ENCODE measurements around the gene TTC12.

The TTC12 gene

GRCh38 chr11:113332023-113332422, 17.6 kb downstream of the TTC12 start:
- no peaks in the 10 kb centered on the region for H3K9me3 ChIP-seq (ENCODE audit: low read length)
- H3K27ac ChIP-seq (ENCODE audit: low read depth, low read length): no peak overlapping the region
- H3K4me3 ChIP-seq (ENCODE audit: low read depth in 1 of 2, low read length in 2 of 2): no peak overlapping the region
- peaks cover 62% of the 10 kb centered on the region for H3K36me3 ChIP-seq (ENCODE audit: insufficient read depth, low read length)
- H3K9ac ChIP-seq (ENCODE audit: low read length): no peak overlapping the region
- H3K27me3 ChIP-seq (ENCODE audit: control insufficient read depth in 1 of 2, insufficient read depth in 2 of 2, low read length in 2 of 2): no peaks in the 10 kb centered on the region
- H3K4me1 ChIP-seq (ENCODE audit: insufficient read depth, low read length): no peaks in the 10 kb centered on the region

DNA sequence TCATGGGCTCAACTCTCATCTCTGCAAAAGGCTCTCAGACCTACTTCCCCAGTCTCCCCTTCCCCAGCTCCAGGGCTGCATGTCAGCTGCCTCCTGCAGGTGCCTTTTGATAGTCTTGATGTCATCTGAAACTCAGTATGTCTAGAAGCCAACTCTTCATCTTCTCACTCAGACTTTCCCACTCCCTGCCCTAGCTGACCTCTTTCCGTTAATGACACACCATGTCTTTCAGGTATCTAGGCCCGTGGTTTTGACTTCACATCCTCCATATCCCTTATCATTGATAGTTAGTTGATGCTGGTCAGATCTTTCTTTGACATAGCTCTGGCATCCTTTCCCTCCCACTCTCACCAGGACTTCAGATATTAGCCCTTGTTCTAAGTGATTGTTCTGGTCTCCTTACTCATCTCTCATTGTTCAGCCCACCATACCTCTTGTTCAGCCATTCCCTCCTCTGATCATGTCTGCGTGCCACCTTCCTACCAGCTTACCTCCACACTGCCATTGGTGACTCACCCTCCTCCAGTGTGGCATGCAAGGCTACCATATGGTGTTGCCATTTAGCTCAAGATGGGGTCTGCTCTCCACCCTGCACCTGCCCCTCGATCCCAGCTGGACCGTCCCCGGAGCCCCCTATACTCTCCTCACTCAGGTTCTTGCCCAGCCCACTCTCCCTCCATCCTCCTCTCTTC, 18.4 kb downstream of the TTC12 start:
- Histone ChIP-seq H3K9ac (ENCODE audit: low read length) (no peak overlapping the region), H3K27ac (ENCODE audit: low read depth, low read length) (no peak overlapping the region), H3K36me3 (ENCODE audit: insufficient read depth, low read length) (peaks cover 58% of the 10 kb centered on the region)

DNA sequence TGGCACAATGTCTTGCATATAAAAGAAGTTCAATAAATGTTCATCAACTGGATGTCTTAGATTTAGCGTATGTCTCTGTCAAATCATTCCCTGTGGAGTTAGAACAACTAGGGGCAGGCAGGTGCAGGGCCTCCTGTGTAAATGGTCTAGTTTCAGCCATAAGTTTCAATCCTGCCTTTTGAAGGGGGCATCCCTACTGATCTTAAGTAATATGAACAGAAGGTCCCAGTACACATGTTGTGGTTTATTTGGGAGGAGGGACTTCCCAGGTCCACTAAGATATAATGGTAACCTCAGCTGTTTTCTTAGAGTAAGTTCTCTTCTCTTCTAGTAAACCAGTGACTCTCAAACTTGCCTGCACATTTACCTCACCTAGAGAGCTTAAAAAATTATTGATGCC, 19.8 kb downstream of the TTC12 start:
- Histone ChIP-seq H3K36me3 (ENCODE audit: insufficient read depth, low read length) (peaks cover 59% of the 10 kb centered on the region), H3K27ac (ENCODE audit: low read depth, low read length) (no peak overlapping the region), H3K4me1 (ENCODE audit: insufficient read depth, low read length) (no peaks in the 10 kb centered on the region), H3K4me3 (ENCODE audit: low read depth in 1 of 2, low read length in 2 of 2) (no peak overlapping the region), H3K9ac (ENCODE audit: low read length) (no peak overlapping the region), H3K9me3 (ENCODE audit: low read length) (no peaks in the 10 kb centered on the region), H3K27me3 (ENCODE audit: control insufficient read depth in 1 of 2, insufficient read depth in 2 of 2, low read length in 2 of 2) (no peaks in the 10 kb centered on the region)

More for the DNA sequence above, 18.4 kb downstream of the TTC12 start:
- Histone ChIP-seq H3K4me1 (ENCODE audit: insufficient read depth, low read length) (no peaks in the 10 kb centered on the region), H3K4me3 (ENCODE audit: low read depth in 1 of 2, low read length in 2 of 2) (no peak overlapping the region), H3K27me3 (ENCODE audit: control insufficient read depth in 1 of 2, insufficient read depth in 2 of 2, low read length in 2 of 2) (no peaks in the 10 kb centered on the region), H3K9me3 (ENCODE audit: low read length) (no peaks in the 10 kb centered on the region)

DNA sequence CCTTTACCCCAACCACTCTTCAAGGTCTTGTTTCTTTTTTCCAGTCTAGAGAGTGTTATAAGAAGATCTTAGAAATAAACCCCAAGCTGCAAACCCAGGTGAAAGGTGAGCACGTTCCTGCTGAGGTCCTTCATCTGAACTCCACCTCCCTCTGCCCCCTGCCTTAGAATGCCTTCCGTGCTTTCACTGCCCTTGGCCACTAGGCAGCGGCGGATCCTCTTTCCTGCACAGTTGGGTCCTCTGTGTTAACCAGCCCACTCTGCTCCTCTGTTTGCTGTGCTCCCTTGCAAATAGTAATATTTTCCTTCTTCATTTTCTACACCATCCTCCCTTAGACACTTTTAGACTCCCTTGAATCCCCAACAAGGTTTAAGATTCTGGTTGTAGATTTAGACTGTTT, 24.3 kb downstream of the TTC12 start:
- peaks cover 45% of the 10 kb centered on the region for H3K36me3 ChIP-seq (ENCODE audit: insufficient read depth, low read length)

GRCh38 chr11:113339929-113340589, 25.7 kb downstream of the TTC12 start:
- Histone ChIP-seq H3K9me3 (ENCODE audit: low read length) (no peaks in the 10 kb centered on the region), H3K36me3 (ENCODE audit: insufficient read depth, low read length) (peaks cover 49% of the 10 kb centered on the region), H3K27me3 (ENCODE audit: control insufficient read depth in 1 of 2, insufficient read depth in 2 of 2, low read length in 2 of 2) (no peaks in the 10 kb centered on the region), H3K27ac (ENCODE audit: low read depth, low read length) (no peak overlapping the region), H3K4me3 (ENCODE audit: low read depth in 1 of 2, low read length in 2 of 2) (no peak overlapping the region), H3K9ac (ENCODE audit: low read length) (no peak overlapping the region), H3K4me1 (ENCODE audit: insufficient read depth, low read length) (no peaks in the 10 kb centered on the region)

More for the DNA sequence above, 24.3 kb downstream of the TTC12 start:
- H3K4me3 ChIP-seq (ENCODE audit: low read depth in 1 of 2, low read length in 2 of 2): no peak overlapping the region
- H3K4me1 ChIP-seq (ENCODE audit: insufficient read depth, low read length): no peaks in the 10 kb centered on the region
- H3K9ac ChIP-seq (ENCODE audit: low read length): no peak overlapping the region
- H3K9me3 ChIP-seq (ENCODE audit: low read length): no peaks in the 10 kb centered on the region
- H3K27ac ChIP-seq (ENCODE audit: low read depth, low read length): no peak overlapping the region
- no peaks in the 10 kb centered on the region for H3K27me3 ChIP-seq (ENCODE audit: control insufficient read depth in 1 of 2, insufficient read depth in 2 of 2, low read length in 2 of 2)

GRCh38 chr11:113341388-113342165, 27.2 kb downstream of the TTC12 start:
- Histone ChIP-seq H3K9ac (ENCODE audit: low read length) (no peak overlapping the region), H3K4me3 (ENCODE audit: low read depth in 1 of 2, low read length in 2 of 2) (no peak overlapping the region), H3K4me1 (ENCODE audit: insufficient read depth, low read length) (no peaks in the 10 kb centered on the region), H3K9me3 (ENCODE audit: low read length) (no peaks in the 10 kb centered on the region), H3K36me3 (ENCODE audit: insufficient read depth, low read length) (peaks cover 34% of the 10 kb centered on the region), H3K27me3 (ENCODE audit: control insufficient read depth in 1 of 2, insufficient read depth in 2 of 2, low read length in 2 of 2) (no peaks in the 10 kb centered on the region), H3K27ac (ENCODE audit: low read depth, low read length) (no peak overlapping the region)

DNA sequence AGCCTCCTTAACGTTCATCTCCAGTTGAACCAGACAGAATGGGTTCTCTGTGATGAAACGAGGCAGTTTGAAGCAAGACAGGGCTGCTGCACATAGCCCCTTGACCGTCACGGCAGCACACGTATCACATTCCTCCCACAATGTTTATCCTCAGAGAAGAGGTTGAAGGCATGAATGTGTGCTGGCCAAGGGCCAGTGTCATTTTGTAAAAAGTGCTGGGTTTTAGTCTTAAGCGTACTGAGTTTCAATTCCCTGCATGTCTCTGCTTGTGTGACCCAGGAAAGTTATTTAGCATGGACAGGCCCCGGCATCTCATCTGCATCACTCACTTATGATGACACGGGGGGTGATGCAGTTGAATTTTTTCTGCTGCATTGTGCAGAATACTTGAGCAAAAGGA, 31.6 kb downstream of the TTC12 start:
- Histone ChIP-seq H3K27ac (ENCODE audit: low read depth, low read length) (no peak overlapping the region), H3K4me3 (ENCODE audit: low read depth in 1 of 2, low read length in 2 of 2) (no peak overlapping the region), H3K9ac (ENCODE audit: low read length) (no peak overlapping the region), H3K4me1 (ENCODE audit: insufficient read depth, low read length) (no peaks in the 10 kb centered on the region), H3K36me3 (ENCODE audit: insufficient read depth, low read length) (peaks cover 18% of the 10 kb centered on the region), H3K27me3 (ENCODE audit: control insufficient read depth in 1 of 2, insufficient read depth in 2 of 2, low read length in 2 of 2) (no peaks in the 10 kb centered on the region), H3K9me3 (ENCODE audit: low read length) (no peaks in the 10 kb centered on the region)

DNA sequence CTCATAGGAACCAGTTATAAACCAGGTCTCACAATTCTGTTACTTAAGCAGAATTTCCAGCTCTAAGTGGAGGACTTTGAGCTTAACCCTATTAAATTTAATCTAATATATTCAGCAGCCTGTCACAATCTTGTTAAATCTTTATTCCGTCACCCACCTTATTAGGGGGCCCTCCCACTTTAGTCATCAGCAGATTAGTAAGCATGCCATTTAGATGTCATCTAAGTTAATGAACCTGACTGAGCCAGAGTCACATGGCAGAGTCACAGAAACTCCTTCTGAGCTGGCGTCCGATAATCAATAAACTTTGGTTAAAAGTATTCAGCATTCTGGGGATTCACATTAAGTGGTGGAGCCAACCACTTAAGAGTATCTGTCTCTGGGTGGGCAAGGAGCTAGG, 35.1 kb downstream of the TTC12 start:
- H3K9me3 ChIP-seq (ENCODE audit: low read length): no peaks in the 10 kb centered on the region
- H3K9ac ChIP-seq (ENCODE audit: low read length): no peak overlapping the region
- H3K4me3 ChIP-seq (ENCODE audit: low read depth in 1 of 2, low read length in 2 of 2): no peak overlapping the region
- no peak overlapping the region for H3K27ac ChIP-seq (ENCODE audit: low read depth, low read length)
- no peaks in the 10 kb centered on the region for H3K4me1 ChIP-seq (ENCODE audit: insufficient read depth, low read length)
- no peaks in the 10 kb centered on the region for H3K27me3 ChIP-seq (ENCODE audit: control insufficient read depth in 1 of 2, insufficient read depth in 2 of 2, low read length in 2 of 2)
- H3K36me3 ChIP-seq (ENCODE audit: insufficient read depth, low read length): peaks cover under 1% of the 10 kb centered on the region

DNA sequence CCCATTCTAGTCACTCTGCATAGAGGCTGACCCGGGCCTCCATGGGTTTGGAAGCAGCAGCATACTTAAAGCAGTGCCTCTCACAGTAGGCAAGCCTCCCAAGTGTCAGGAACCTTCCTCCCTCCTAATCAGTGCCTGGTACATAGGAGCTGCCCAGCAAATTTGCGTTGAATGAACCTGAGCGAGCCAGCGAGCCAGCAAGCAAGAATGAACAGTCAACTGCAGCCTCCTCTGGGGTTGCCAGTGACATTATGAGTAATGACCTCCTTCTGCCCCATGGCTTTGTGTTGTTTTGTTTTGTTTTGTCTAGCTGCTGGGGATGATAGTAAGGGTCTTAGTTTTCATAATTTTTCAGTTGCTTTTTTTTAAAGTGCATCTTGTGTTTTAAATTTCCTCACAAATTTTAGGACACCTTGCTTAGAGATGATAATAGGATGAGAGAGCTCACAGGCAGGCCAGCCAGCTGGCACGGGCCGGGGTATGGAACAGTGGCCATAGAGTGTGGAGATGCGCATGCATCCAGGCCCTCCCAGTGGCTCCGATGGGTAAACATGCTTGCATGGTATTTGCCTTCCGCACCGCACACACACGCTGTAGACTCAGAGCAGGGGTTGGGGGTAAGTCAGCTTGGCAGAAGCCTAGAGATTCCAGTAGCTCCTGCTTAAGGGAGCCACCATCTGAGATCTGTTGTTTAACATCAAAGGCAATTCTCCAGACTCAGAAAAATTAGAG, 36.1 kb downstream of the TTC12 start:
- Histone ChIP-seq H3K27ac (ENCODE audit: low read depth, low read length) (no peak overlapping the region), H3K27me3 (ENCODE audit: control insufficient read depth in 1 of 2, insufficient read depth in 2 of 2, low read length in 2 of 2) (no peaks in the 10 kb centered on the region), H3K4me3 (ENCODE audit: low read depth in 1 of 2, low read length in 2 of 2) (no peak overlapping the region), H3K4me1 (ENCODE audit: insufficient read depth, low read length) (no peaks in the 10 kb centered on the region), H3K36me3 (ENCODE audit: insufficient read depth, low read length) (no peaks in the 10 kb centered on the region), H3K9ac (ENCODE audit: low read length) (no peak overlapping the region), H3K9me3 (ENCODE audit: low read length) (no peaks in the 10 kb centered on the region)

DNA sequence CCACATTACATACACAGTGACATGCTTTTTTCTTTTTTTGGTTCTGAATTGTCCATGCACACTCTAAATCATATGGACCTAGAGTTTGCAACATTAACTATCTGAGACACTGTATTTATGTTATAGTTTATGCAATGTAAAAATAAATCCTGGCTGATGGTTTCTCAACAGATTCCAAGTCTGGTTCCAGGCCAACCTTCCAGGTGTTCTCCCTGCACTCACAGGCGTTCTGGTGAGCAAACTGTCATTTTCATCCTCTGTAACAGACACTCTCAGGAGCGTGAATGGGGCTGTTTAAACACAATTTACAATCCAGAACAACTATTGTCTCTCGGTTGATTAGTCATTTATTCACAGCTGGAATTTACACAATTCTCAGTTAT, 36.7 kb downstream of the TTC12 start:
- Histone ChIP-seq H3K36me3 (ENCODE audit: insufficient read depth, low read length) (no peaks in the 10 kb centered on the region), H3K4me3 (ENCODE audit: low read depth in 1 of 2, low read length in 2 of 2) (no peak overlapping the region), H3K9ac (ENCODE audit: low read length) (no peak overlapping the region), H3K27ac (ENCODE audit: low read depth, low read length) (no peak overlapping the region), H3K9me3 (ENCODE audit: low read length) (no peaks in the 10 kb centered on the region), H3K4me1 (ENCODE audit: insufficient read depth, low read length) (no peaks in the 10 kb centered on the region), H3K27me3 (ENCODE audit: control insufficient read depth in 1 of 2, insufficient read depth in 2 of 2, low read length in 2 of 2) (no peaks in the 10 kb centered on the region)

GRCh38 chr11:113351480-113351879, 37.1 kb downstream of the TTC12 start:
- no peaks in the 10 kb centered on the region for H3K36me3 ChIP-seq (ENCODE audit: insufficient read depth, low read length)
- no peaks in the 10 kb centered on the region for H3K4me1 ChIP-seq (ENCODE audit: insufficient read depth, low read length)

More at GRCh38 chr11:113351480-113351879, 37.1 kb downstream of the TTC12 start:
- Histone ChIP-seq H3K9me3 (ENCODE audit: low read length) (no peaks in the 10 kb centered on the region), H3K9ac (ENCODE audit: low read length) (no peak overlapping the region), H3K27me3 (ENCODE audit: control insufficient read depth in 1 of 2, insufficient read depth in 2 of 2, low read length in 2 of 2) (no peaks in the 10 kb centered on the region), H3K27ac (ENCODE audit: low read depth, low read length) (no peak overlapping the region), H3K4me3 (ENCODE audit: low read depth in 1 of 2, low read length in 2 of 2) (no peak overlapping the region)
